ENCODE measurements around the gene UNC13C.
"Not testable (repeated sequence)": the region's sequence is repeated elsewhere in the genome, so short reads cannot be mapped to it uniquely, and the experiment has no call there.

The UNC13C gene
- 0 reads per million in 4 experiments for total RNA-seq

DNA sequence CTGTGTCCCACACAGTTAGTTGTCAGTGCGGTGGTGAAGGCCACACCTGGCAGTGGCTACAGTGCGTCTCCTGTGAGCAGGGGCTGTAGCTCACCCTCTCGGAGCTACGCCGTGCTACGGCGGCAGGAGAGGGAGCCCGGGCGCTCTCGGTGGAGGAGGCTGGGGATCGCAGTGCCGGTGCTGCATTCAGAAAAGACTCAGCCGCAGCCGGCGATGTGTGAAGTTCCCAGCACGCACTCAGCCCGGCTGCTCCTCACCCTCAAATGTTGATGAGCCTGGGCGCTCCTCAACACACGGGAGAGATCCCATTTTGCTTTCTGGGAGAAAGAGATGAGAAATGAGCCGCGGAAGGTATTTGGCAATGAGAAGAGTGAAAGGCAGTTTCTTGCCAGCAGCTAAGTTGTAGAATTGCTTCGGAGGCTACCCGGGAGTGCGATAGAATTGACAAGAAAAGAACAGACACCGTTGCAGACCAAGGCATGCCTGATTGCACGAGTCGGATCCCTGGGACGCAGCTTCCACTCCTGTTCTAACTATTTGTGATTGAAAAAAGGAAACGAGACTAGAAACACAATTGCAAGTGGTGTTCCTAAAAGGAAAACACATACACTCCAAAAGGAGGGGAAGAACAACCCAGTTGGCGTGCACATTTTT, at the start of gene UNC13C:
Gene UNC13C (plus strand): TSS at position 189 of the 654 bp plus-strand sequence. CDS start 34,463 bp downstream, outside the sequence.
- DNase-seq = no peak

- no peak for DNase-seq
Measured at GRCh38 chr15:53936137-53936536, 42.1 kb upstream of the UNC13C start.

GRCh38 chr15:53937632-53938031, 40.6 kb upstream of the UNC13C start:
- DNase-seq = not testable (repeated sequence)

- no peak for DNase-seq
Measured at GRCh38 chr15:53950572-53950971, 27.7 kb upstream of the UNC13C start.

- no peak for DNase-seq
Measured at GRCh38 chr15:53955396-53955795, 22.8 kb upstream of the UNC13C start.

DNA sequence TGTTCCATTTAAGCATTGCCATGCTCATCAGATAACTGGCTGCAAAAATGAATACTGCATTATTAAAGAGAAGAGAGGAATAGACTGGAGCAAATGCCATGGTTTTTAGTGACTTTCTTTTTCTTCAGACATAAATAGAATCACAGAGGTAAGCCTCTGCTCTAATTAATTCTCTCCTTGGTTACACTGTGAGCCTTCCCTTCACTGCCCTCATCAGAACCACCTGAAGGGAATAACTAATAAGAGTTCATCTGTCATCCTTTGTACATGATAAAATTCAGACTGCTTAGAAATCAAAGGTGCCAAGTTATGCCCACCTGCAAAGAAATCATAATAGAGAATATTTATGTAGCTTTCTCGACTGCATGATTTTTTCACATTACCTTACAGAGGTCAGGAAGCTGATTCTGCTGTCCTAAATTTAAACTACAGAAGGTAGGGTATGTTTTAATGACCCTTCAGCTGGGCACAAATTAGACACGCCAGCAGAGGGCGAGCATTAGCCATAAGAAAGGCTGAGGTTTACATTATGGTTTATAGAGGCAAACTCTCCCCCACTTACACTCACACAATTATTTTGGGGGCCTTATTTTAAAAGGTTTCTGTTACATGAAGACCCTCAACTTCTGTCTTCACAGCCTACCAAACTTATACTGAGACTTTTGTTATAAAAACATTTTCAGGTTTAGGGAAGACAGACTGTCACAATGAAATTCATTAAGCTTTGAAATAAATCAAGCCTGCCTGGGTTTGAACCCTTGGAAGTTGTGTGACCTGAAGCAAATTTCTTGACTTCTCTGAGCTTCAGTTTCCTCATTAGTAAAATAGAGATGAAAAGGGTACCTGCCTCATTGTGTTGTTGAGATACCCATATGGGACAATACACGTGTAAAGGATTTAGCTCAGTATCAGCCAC, 15.3 kb upstream of the UNC13C start:
- no peak for DNase-seq

GRCh38 chr15:53963801-53964200, 14.4 kb upstream of the UNC13C start:
- no peak for DNase-seq

- DNase-seq = no peak
Measured at GRCh38 chr15:53974121-53974520, 4.1 kb upstream of the UNC13C start.

GRCh38 chr15:53974813-53975212, 3.4 kb upstream of the UNC13C start:
- DNase-seq = no peak

DNA sequence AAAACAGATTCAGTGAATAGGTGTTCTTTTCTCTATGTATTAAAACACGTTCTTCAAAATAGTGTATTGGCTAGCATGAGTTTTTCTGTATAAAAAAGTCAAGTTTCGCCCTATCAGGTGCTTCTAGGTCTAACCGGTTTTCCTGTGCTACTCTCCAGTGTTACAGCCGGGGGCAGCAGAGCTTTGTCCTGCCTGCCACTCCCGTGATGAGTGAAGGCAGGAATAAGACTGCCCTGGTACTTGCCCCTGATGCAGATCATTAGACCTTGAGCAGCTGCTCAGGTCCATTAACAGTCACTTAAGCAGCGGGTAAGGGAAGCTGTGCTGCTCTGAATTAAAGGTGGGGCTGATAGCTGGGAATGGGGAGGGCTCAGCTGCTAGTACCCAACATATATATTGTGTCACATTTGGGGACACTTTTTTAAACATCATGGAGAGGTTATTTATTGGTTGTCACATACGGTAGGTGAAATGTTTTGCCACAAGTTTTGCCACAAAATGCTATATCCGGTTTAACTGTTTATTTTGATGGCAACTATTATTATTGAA, 1.3 kb upstream of the UNC13C start:
- DNase-seq = no peak

- DNase-seq = no peak
Measured at GRCh38 chr15:53979051-53979788, 979 bp downstream of the UNC13C start.

- DNase-seq = no peak
Measured at GRCh38 chr15:53980021-53980420, 1.8 kb downstream of the UNC13C start.

DNA sequence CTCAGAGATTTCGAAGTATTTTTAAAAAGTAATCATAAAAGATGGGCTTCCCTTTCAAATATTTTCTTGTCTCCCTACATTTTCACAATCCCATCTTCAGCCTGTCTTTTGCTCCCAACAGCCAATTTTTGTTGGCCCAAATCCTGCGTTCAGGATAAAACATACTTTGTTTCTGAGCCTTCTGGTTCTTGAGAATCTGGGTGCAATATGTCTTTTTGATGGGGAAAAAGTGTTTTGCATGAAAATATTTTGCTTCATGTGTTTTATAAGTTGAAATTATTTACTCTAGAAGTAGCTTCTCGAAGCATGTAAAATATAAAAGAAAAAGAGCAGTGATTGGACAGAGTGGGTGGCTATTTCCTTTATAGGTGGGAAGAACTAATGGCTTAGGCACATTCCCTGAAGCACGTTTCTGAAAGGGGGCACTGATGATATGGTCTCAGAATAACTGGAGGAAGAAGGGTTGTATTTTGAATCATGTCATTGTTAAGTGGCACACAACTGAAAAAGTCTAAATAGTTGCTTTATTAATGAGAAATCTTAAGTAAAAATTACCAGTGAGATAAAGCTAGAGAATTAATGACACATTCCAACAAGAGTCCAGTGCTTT, 3.9 kb downstream of the UNC13C start:
- DNase-seq = no peak

DNA sequence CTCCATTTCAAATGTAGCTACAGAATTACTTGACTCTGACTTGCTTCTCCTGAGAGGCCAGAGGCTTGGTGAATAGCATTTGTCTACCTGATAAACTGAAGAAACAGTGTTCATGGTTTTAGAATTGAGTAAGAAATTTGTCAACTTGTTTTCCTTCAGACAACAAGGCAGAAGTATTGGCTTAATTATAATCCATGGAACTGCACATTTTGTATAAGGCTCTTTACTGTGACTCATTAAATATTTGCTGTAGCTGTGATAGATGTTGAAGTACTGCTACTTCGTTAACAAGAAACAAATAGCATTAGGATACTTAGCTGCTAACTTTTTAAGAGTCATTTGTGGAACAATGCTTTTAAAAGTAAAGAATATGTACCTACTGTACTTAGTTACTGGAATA, 4.6 kb downstream of the UNC13C start:
- DNase-seq = no peak

DNA sequence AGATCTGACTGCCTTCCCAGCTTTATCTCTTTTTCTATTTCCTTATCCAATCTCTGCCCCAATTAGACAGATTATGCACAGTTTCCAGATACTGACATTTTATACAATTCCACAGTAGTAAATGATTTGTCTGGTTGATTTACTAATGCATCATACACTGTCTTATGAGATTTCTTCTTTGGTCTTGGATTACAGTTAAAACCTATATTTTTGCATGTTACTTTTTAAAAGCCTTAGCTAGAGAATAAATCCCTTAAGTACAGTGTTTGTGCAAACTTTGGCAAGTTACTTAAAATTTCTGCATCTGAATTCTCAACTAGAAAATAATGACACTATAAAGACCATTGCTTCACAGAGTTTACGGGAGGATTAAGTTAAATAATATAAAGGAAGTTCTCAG, 6.0 kb downstream of the UNC13C start:
- no peak for DNase-seq

DNA sequence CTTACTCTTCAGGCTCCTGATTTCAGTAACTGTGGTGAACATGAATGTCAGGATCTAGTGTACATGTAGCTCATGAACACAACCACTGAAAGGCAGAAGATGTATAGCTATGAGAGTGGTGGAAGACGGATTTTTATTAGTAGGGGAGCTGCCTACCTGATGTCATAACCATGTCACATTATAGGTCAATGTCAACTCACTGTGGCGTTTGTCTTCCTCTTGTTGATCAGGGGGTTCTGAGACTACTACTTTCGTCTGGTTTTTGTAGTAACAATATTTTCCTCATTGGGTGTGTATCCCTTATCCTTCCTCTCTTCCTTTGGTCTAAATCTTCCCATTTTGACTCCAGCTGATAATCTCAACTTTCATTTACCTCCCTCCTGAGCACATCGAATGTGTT, 7.3 kb downstream of the UNC13C start:
- no peak for DNase-seq

DNA sequence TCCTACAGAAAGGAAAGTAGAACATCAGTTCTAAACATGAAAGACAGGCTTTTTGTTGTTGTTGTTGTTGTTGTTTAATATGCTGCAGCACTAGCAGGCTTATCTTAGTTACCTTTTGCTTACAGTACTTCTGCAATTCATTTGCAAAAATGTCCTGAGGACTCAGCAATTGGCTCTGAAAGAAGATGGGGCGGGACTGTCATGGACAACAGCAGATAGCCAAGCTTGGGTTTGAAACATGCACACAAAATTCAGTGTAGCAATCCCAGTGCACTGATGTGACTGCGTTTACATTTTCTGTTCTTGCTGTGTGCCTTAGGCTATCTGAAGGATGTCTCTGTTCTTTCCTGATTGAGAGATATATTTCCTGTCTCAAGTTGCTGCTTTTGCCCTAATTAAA, 9.2 kb downstream of the UNC13C start:
- DNase-seq = no peak

GRCh38 chr15:54007256-54007655, 29.0 kb downstream of the UNC13C start:
- DNase-seq = no peak

DNA sequence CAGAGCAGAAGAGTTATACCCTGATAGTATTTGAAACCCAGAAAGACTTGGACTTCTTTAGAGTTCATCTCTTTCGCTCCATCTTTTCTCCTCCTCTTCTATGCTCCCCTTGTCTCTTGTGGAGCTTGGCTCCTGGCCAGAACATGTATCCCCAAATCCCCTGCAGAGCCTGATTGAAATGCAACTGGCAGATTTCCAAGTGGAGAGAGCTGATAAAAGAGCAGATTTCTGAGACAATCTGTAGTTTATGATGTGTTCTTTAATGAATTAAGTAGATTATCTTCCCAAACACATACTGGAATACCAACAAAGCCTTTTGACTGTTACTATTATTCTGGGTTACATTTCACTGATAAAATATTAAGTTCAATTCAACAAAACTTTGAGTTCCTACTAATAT, 33.4 kb downstream of the UNC13C start:
- DNase-seq = no peak

DNA sequence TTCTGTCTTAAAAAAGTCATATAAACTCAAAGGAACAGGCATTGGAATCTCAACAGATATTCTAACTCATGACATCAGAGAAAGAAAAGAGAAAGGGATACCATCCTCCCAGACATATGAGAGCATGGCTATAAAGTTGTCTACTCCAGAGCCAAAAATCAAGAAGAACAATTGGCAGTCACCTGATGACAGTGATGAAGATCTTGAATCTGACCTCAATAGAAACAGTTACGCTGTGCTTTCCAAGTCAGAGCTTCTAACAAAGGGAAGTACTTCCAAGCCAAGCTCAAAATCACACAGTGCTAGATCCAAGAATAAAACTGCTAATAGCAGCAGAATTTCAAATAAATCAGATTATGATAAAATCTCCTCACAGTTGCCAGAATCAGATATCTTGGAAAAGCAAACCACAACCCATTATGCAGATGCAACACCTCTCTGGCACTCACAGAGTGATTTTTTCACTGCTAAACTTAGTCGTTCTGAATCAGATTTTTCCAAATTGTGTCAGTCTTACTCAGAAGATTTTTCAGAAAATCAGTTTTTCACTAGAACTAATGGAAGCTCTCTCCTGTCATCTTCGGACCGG, 35.9 kb downstream of the UNC13C start:
- DNase-seq = no peak

GRCh38 chr15:54017251-54017650, 39.0 kb downstream of the UNC13C start:
- no peak for DNase-seq

DNA sequence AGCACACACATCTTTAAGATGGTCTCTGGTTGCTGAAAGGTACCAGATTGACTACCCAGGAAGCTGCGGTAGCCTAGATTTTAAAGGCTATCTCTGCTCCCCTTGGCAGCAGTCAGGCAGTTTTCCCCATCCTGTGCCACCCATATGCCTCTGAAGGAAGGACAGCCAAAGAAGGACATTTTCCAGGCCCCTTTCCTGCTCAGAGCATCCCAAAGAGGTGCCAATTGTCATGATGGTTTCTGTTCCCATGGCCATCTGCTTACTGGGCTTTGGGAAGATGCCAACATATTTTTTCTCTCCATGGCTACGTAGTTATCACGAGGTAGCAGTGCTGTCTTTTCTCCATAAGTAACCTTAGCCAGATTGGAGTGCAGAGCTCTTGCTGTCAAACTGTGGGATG, 39.7 kb downstream of the UNC13C start:
- DNase-seq = no peak

Measured in effector CD8-positive, alpha-beta T cell (primary cell).